DND-41 (cell line): Measurements from ENCODE around the gene DNPEP.

Experiments
- ATAC-seq: fragments of 200-7000 bp; cut with Tn5 transposase; 3 replicates; pipeline ENCODE4 v1.9.1; 2021; ENCODE audit warnings: low read depth; ENCODE audit not compliant: insufficient read depth
- DNase-seq: peaks from one replicate; pipeline ENCODE4 v3.0.0-alpha.2; 2020
- H2AFZ ChIP-seq: 2 replicates; pipeline ENCODE4 v1.6.0; 2012; ENCODE audit warnings: low read depth, low read length
- H3K27ac ChIP-seq: 2 replicates; pipeline ENCODE4 v1.5.1; 2012; ENCODE audit warnings: low read length, inconsistent platforms
- H3K27me3 ChIP-seq: fragments of 200-600 bp; sonication (generic); 2 replicates; pipeline ENCODE4 v1.6.0; 2012; ENCODE audit warnings: low read length, mild to moderate bottlenecking, inconsistent platforms; ENCODE audit not compliant: insufficient read depth, poor library complexity
- H3K36me3 ChIP-seq: 2 replicates; pipeline ENCODE4 v1.5.1; 2012; ENCODE audit warnings: low read length, inconsistent platforms; ENCODE audit not compliant: insufficient read depth
- H3K4me1 ChIP-seq: 2 replicates; pipeline ENCODE4 v1.5.1; 2012; ENCODE audit warnings: mild to moderate bottlenecking, low read length; ENCODE audit not compliant: insufficient read depth
- H3K4me2 ChIP-seq: 2 replicates; pipeline ENCODE4 v1.6.0; 2012; ENCODE audit warnings: mild to moderate bottlenecking, moderate library complexity, low read length, inconsistent platforms; ENCODE audit not compliant: insufficient read depth
- H3K4me3 ChIP-seq, 2 experiments: fragments of 200-600 bp in 1 of 2; shearing (Covaris generic) in 1 of 2; 2 replicates each; pipeline ENCODE4 v1.5.1; 2012 to 2016; ENCODE audit warnings: inconsistent platforms in 2 of 2, low read length in 2 of 2, mild to moderate bottlenecking in 2 of 2, low read depth in 1 of 2, moderate library complexity in 1 of 2
- H3K79me2 ChIP-seq: 2 replicates; pipeline ENCODE4 v1.6.0; 2012; ENCODE audit warnings: low read length, inconsistent platforms; ENCODE audit not compliant: insufficient read depth
- H3K9ac ChIP-seq: 2 replicates; pipeline ENCODE4 v1.6.0; 2012; ENCODE audit warnings: low read depth, mild to moderate bottlenecking, inconsistent platforms, low read length, moderate library complexity
- H3K9me3 ChIP-seq: 2 replicates; pipeline ENCODE4 v1.5.1; 2012; ENCODE audit warnings: low read length, moderate library complexity, mild to moderate bottlenecking, inconsistent platforms; ENCODE audit not compliant: insufficient read depth, severe bottlenecking
- H4K20me1 ChIP-seq: 2 replicates; pipeline ENCODE4 v1.6.0; 2012; ENCODE audit warnings: low read length; ENCODE audit not compliant: insufficient read depth
- EZH2 ChIP-seq: IDR thresholded peaks from 3 replicates; pipeline ENCODE4 v1.6.1; 2012; ENCODE audit warnings: borderline replicate concordance, low read depth, mild to moderate bottlenecking, moderate library complexity, low read length, inconsistent platforms; ENCODE audit not compliant: severe bottlenecking
- TF ChIP-seq, protein P1 (sequence below): IDR thresholded peaks from 2 replicates; pipeline ENCODE4 v1.5.1; 2012; ENCODE audit warnings: borderline replicate concordance, low read length, moderate library complexity, mild to moderate bottlenecking; ENCODE audit not compliant: poor library complexity, severe bottlenecking; ENCODE audit errors: extremely low read depth

The DNPEP gene

GRCh38 chr2:219362072-219362471, 25.6 kb downstream of the DNPEP start:
- Histone ChIP-seq H3K9me3 (no peaks in the 10 kb centered on the region), H3K27me3 (no peaks in the 10 kb centered on the region), H3K4me3 (no peak overlapping the region), H3K4me1 (no peaks in the 10 kb centered on the region), H2AFZ (no peak overlapping the region), H3K4me2 (no peak overlapping the region), H3K27ac (no peak overlapping the region), H3K79me2 (no peaks in the 10 kb centered on the region), H3K9ac (no peak overlapping the region), H4K20me1 (no peaks in the 10 kb centered on the region), H3K36me3 (no peaks in the 10 kb centered on the region)
- DNase-seq (no peak), ATAC-seq (no peak)
- TF ChIP-seq EZH2: no peak
- TF ChIP-seq, protein P1, sequence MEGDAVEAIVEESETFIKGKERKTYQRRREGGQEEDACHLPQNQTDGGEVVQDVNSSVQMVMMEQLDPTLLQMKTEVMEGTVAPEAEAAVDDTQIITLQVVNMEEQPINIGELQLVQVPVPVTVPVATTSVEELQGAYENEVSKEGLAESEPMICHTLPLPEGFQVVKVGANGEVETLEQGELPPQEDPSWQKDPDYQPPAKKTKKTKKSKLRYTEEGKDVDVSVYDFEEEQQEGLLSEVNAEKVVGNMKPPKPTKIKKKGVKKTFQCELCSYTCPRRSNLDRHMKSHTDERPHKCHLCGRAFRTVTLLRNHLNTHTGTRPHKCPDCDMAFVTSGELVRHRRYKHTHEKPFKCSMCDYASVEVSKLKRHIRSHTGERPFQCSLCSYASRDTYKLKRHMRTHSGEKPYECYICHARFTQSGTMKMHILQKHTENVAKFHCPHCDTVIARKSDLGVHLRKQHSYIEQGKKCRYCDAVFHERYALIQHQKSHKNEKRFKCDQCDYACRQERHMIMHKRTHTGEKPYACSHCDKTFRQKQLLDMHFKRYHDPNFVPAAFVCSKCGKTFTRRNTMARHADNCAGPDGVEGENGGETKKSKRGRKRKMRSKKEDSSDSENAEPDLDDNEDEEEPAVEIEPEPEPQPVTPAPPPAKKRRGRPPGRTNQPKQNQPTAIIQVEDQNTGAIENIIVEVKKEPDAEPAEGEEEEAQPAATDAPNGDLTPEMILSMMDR: no peak

DNA sequence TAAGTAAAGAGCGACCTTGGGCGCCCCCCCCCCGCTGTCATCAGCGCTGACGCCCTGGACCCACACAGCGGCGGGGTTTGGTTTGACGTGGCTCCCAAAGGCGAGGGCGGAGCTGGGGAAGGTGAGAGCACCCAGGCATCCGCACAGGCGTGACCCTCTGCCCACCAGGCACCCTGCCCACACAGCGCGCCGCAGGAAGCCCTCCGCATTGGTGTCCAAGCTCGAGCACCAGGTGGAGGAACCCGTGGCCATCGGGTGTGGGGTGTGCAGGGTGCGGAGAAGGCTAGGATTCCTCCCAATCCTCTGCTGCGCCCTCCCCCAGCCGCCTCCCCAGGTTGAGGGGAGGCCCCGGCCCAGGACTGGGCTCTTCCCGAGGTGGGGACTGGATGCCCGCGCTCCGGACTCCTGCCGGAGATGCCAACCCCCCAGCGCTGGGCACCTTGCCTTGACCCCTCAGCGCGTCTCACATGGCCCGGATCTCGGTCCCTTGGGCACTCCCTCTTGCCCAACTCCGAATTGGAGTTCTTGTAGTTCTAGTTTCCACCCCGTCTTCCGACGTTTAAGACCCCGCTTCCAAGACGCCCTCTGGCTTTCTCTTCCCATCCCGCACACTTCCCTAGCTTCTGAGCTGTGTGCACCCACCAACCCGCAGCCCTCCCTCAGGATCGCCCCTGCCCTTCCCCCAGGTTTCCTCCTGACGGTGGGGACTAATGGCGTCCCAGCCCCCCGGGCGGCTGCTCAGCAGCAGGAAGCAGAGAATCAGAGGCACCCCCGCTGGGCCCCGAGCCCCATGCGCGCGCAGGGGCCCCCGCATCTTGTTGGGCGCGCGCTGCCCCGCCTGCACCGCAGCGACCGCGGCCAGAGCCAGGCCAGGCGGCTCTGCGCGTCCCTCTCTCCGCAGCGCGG, 29.3 kb downstream of the DNPEP start:
- H3K4me2 ChIP-seq: no peak overlapping the region
- DNase-seq (no peak), ATAC-seq (no peak)
- H3K79me2 ChIP-seq: no peaks in the 10 kb centered on the region
- no peaks in the 10 kb centered on the region for H3K36me3 ChIP-seq
- H3K27ac ChIP-seq: no peak overlapping the region
- H3K4me1 ChIP-seq: no peaks in the 10 kb centered on the region
- no peak for TF ChIP-seq EZH2
- TF ChIP-seq, protein P1: no peak
- H2AFZ ChIP-seq: no peak overlapping the region
- H3K9ac ChIP-seq: no peak overlapping the region
- no peaks in the 10 kb centered on the region for H3K27me3 ChIP-seq
- no peak overlapping the region for H3K4me3 ChIP-seq
- no peaks in the 10 kb centered on the region for H4K20me1 ChIP-seq
- H3K9me3 ChIP-seq: no peaks in the 10 kb centered on the region

DNA sequence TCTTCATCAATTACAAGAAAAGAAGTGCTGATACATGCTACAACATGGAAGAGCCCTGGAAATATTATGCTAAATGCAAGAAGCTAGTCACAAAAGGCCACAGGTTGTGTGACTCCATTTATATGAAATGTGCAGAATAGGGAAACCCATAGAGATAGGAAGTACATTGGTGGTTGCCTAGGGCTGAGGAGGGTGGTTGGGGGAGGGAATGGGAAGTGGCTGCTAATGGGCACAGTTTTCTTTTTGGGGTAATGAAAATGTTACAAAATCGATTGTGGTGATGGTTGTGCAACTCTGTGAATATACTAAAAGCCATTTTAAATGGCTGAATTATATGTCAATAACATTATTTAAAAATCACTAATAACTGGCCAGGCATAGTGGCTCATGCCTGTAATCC, 30.9 kb downstream of the DNPEP start:
- Histone ChIP-seq H3K36me3 (no peaks in the 10 kb centered on the region), H3K4me1 (no peaks in the 10 kb centered on the region), H3K9me3 (no peaks in the 10 kb centered on the region), H2AFZ (no peak overlapping the region), H3K27me3 (no peaks in the 10 kb centered on the region), H3K79me2 (no peaks in the 10 kb centered on the region), H3K9ac (no peak overlapping the region), H4K20me1 (no peaks in the 10 kb centered on the region; the same call in 1 of the 2 replicates), H3K4me2 (no peak overlapping the region), H3K4me3 (no peak overlapping the region), H3K27ac (no peak overlapping the region)
- no peak for ATAC-seq
- DNase-seq: no peak
- TF ChIP-seq, protein P1: no peak
- TF ChIP-seq EZH2: no peak
